ENCODE data around the gene WBP11.
A peak's percentile ranks its signal among the peaks of the same experiment; 100 is the strongest.

WBP11 gene

DNA sequence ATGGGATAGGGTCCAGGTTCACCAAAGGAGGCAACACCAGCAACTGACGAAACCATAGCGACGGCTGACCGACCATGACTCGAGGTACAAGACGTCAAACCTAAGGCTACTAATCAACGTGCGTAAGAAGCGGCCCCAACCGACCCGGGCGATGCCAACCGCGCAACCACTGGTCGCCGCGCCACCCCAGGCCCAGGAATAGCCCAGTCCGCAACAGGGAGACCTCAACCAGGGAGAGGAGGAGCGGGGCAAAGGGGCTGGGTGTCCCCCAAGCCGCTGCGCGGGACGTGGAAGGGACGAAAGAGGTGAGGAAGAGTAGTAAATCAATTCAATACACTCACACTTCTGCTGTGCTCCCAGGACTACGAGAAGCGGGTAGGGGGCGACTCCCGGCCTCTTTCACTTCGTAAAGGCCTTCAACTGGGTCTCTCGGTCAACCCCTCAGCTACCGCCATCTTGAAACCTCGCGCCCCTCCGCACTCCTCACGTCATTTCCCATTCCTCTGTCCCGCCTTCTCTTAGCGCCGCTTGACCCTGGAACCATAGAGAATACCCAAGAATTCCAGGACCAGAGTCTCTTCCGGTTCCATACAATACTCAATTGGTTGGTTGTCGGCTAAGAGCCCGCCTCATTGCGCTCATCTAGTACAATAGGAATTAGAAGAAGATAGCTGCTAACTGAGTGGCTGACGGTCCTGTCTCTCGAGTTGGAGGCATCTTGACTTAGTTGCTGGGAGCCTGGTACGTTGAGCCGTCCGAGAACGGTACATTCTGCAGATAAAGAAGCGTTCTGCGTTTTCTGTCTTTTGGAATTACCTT lies at the start of gene WBP11, which contains the start of gene C12orf60:
Gene WBP11 (minus strand): TSS at position 468 of the 819 bp plus-strand sequence. CDS start 2,095 bp downstream, outside the sequence.
Gene C12orf60 (plus strand): TSS at position 660 of the 819 bp plus-strand sequence. CDS start 19,266 bp downstream, outside the sequence.
- H3K9me3 ChIP-seq (ENCODE audit: control insufficient read depth in 1 of 2, low read length in 2 of 2) = no peaks in the 10 kb centered on the region
- H3K27ac ChIP-seq (ENCODE audit: low read length) = peak within 1 kb of the TSS; percentile 94
- no peaks in the 10 kb centered on the region for H3K27me3 ChIP-seq (ENCODE audit: low read depth, low read length)
- peaks cover 12 to 17% of the 10 kb centered on the region in 2 donors for H3K36me3 ChIP-seq (ENCODE audit: control insufficient read depth in 1 of 2, insufficient read depth in 2 of 2, low read length in 2 of 2)
- H3K4me1 ChIP-seq (ENCODE audit: control insufficient read depth in 1 of 2, insufficient read depth in 2 of 2, low read length in 2 of 2) = peaks cover 0 to 19% of the 10 kb centered on the region in 2 donors
- H3K4me3 ChIP-seq (ENCODE audit: low read depth in 1 of 2, low read length in 2 of 2) = peak within 1 kb of the TSS; percentile 85 to 97

DNA sequence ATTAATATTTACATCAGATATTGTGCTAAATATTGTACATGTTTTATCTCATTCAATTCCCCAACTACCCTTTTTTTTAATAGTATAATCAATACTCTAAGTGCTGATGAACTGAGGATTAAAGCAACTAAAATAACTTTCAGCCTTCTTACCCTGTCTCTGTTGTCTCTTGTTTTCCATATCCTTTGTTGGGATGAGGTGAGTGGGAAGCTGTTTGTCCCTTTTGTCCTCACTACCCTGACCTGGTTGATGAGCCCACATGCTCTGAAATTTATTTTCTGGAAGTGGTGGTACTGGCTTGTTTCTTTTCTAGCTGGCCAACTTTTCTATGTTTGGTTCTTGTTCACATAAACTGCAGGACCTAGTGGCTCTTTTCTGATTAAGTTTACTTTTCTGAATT lies 49.6 kb upstream of the WBP11 start:
- H3K9me3 ChIP-seq (ENCODE audit: control insufficient read depth in 1 of 2, low read length in 2 of 2) = no peaks in the 10 kb centered on the region
- H3K36me3 ChIP-seq (ENCODE audit: control insufficient read depth in 1 of 2, insufficient read depth in 2 of 2, low read length in 2 of 2) = no peaks in the 10 kb centered on the region
- H3K27me3 ChIP-seq (ENCODE audit: low read depth, low read length) = no peaks in the 10 kb centered on the region
- H3K27ac ChIP-seq (ENCODE audit: low read length) = no peak overlapping the region
- H3K4me1 ChIP-seq (ENCODE audit: control insufficient read depth in 1 of 2, insufficient read depth in 2 of 2, low read length in 2 of 2) = no peaks in the 10 kb centered on the region
- H3K4me3 ChIP-seq (ENCODE audit: low read depth in 1 of 2, low read length in 2 of 2) = no peak overlapping the region

DNA sequence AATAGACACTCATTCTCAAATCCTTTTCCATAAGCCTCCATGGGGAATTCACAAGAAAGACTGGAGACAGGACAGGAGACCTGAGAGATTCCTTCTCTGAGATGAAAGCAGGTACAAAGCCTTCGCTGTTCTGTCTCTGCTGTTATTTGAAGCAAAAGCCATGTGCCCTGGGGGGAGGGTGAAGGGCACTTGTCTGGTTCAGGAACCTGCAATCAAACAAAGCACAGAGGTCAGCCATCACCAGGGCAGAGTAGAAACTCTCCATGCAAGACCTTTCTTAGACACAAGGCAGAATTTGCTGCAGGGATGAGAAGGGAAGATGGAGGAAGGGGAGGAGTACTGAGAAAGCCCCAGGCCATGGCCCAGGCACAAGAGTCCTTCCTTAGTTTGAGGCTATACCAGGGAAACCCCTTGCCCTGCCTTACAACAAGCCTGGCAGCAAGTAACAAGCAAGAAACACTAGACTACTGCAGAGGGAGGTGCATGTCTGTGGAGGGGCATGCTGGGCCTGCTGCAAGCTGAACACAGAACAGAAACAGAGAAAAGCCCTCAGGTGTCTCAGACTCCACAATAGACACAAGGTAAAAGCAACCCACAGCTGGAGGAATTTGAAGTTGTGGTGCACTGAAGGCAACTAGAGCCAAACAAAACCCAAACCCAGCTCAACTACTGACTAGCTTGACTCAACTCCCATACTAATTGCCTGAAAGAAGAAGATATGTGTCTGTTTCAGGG lies 47.8 kb upstream of the WBP11 start:
- Histone ChIP-seq H3K27ac (ENCODE audit: low read length) (no peak overlapping the region), H3K27me3 (ENCODE audit: low read depth, low read length) (no peaks in the 10 kb centered on the region), H3K4me1 (ENCODE audit: control insufficient read depth in 1 of 2, insufficient read depth in 2 of 2, low read length in 2 of 2) (no peaks in the 10 kb centered on the region), H3K36me3 (ENCODE audit: control insufficient read depth in 1 of 2, insufficient read depth in 2 of 2, low read length in 2 of 2) (no peaks in the 10 kb centered on the region), H3K4me3 (ENCODE audit: low read depth in 1 of 2, low read length in 2 of 2) (no peak overlapping the region), H3K9me3 (ENCODE audit: control insufficient read depth in 1 of 2, low read length in 2 of 2) (no peaks in the 10 kb centered on the region)

DNA sequence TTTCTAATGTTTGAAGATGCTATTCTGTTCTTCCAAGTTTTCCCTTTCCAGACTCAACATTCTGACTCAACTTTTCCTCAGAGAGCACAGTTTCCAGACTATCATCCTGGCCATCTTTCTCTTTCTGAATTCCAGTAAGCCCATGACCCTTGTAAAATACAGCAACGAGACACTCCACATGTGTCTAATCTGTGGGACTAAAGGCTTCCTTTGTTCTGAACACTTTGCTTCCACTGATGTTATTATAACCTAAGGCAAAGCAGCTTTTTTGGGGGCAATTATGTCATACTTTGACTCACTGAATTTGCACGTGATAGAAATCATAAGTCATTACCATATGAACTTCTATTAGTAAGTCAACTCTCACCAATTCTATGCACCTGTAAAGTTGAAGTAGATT lies 46.4 kb upstream of the WBP11 start:
- H3K4me1 ChIP-seq (ENCODE audit: control insufficient read depth in 1 of 2, insufficient read depth in 2 of 2, low read length in 2 of 2) = peaks cover 0 to 5% of the 10 kb centered on the region in 2 donors
- no peaks in the 10 kb centered on the region for H3K9me3 ChIP-seq (ENCODE audit: control insufficient read depth in 1 of 2, low read length in 2 of 2)
- H3K36me3 ChIP-seq (ENCODE audit: control insufficient read depth in 1 of 2, insufficient read depth in 2 of 2, low read length in 2 of 2) = no peaks in the 10 kb centered on the region
- H3K4me3 ChIP-seq (ENCODE audit: low read depth in 1 of 2, low read length in 2 of 2) = no peak overlapping the region
- no peak overlapping the region for H3K27ac ChIP-seq (ENCODE audit: low read length)
- H3K27me3 ChIP-seq (ENCODE audit: low read depth, low read length) = no peaks in the 10 kb centered on the region

DNA sequence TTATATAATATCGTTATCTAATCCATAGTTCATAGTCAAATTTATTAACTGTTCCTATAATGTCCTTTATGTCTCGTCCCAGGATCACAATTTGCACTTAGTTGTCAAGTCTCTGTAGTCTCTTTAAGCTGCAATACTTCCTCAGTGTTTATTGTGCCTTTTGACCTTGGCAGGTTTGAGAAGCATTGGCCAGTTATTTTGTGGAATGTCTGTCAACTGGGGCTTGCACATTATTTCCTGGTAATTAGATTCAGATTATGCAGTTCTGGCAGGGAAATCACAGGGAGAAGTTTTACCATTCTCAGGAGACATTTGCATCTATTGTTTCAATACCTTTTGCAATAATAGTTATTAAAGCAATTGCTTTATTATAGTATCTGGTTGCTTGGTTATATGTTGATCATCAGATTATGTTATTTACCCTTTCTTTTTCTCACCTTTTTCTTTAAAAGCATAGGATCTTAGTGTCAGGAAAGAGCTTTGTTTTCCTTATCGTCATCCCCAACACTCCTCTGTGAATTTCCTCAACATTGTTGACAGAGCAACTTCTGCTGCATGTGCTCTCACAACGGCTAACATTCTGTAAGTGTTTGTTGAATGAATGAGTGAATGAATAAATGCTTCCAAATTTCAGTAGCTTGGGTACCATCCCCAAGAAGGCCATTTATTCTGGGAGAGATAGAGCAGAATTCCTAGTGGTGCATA lies 43.8 kb upstream of the WBP11 start:
- no peaks in the 10 kb centered on the region for H3K27me3 ChIP-seq (ENCODE audit: low read depth, low read length)
- no peak overlapping the region for H3K27ac ChIP-seq (ENCODE audit: low read length)
- H3K4me3 ChIP-seq (ENCODE audit: low read depth in 1 of 2, low read length in 2 of 2) = no peak overlapping the region
- peaks cover 0 to 17% of the 10 kb centered on the region in 2 donors for H3K4me1 ChIP-seq (ENCODE audit: control insufficient read depth in 1 of 2, insufficient read depth in 2 of 2, low read length in 2 of 2)
- H3K9me3 ChIP-seq (ENCODE audit: control insufficient read depth in 1 of 2, low read length in 2 of 2) = no peaks in the 10 kb centered on the region
- H3K36me3 ChIP-seq (ENCODE audit: control insufficient read depth in 1 of 2, insufficient read depth in 2 of 2, low read length in 2 of 2) = no peaks in the 10 kb centered on the region

DNA sequence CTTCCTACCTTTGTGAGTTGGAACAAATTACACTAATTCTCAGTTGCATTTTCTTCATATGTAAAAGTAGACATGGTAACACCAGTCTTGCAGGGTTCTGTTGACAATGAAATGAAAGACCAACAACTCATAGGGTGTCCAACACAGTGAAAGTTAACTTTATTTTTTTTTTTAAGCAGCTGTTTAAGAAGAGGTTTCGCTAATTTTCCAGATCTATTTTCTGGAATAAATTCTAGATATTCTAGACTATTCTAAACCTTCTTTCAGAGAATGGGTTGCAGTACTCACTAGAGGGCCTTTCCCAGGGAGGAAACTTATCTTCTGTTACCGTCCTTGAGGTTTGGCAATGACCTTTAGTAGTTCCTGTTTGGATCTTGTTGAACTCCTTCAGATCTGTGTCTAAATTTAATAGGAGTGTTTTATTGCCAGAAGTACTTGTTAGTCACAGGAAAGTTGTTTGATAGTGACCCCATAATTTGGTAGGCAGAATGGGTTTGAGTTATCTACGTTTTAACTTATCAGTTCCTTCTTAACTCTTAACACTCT lies 42.8 kb upstream of the WBP11 start:
- Histone ChIP-seq H3K36me3 (ENCODE audit: control insufficient read depth in 1 of 2, insufficient read depth in 2 of 2, low read length in 2 of 2) (no peaks in the 10 kb centered on the region), H3K27ac (ENCODE audit: low read length) (no peak overlapping the region), H3K27me3 (ENCODE audit: low read depth, low read length) (no peaks in the 10 kb centered on the region), H3K4me3 (ENCODE audit: low read depth in 1 of 2, low read length in 2 of 2) (no peak overlapping the region), H3K9me3 (ENCODE audit: control insufficient read depth in 1 of 2, low read length in 2 of 2) (no peaks in the 10 kb centered on the region), H3K4me1 (ENCODE audit: control insufficient read depth in 1 of 2, insufficient read depth in 2 of 2, low read length in 2 of 2) (peaks cover 0 to 23% of the 10 kb centered on the region in 2 donors)

DNA sequence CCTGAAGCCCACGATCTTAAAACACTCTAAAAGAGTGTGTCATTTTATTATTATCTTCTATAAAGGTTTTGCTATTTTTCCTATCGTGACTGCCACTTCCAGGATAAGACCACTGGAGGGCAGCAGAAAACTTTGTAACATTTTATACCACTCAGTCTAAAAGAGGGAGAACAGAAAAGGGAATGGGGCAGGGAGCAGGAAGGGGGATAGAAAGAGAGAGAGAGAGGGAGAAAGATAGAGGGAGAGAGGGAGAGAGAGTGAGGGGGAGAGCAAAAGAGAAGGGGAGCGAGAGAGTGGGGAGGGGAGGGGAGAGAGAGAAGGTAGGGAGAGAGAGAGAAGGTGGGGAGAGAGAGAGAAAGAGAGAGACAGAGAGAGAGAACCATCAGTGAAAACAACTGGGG lies 42.1 kb upstream of the WBP11 start:
- peaks cover 0 to 23% of the 10 kb centered on the region in 2 donors for H3K4me1 ChIP-seq (ENCODE audit: control insufficient read depth in 1 of 2, insufficient read depth in 2 of 2, low read length in 2 of 2)
- H3K27me3 ChIP-seq (ENCODE audit: low read depth, low read length) = no peaks in the 10 kb centered on the region
- no peaks in the 10 kb centered on the region for H3K9me3 ChIP-seq (ENCODE audit: control insufficient read depth in 1 of 2, low read length in 2 of 2)
- H3K27ac ChIP-seq (ENCODE audit: low read length) = no peak overlapping the region
- no peaks in the 10 kb centered on the region for H3K36me3 ChIP-seq (ENCODE audit: control insufficient read depth in 1 of 2, insufficient read depth in 2 of 2, low read length in 2 of 2)
- no peak overlapping the region for H3K4me3 ChIP-seq (ENCODE audit: low read depth in 1 of 2, low read length in 2 of 2)

DNA sequence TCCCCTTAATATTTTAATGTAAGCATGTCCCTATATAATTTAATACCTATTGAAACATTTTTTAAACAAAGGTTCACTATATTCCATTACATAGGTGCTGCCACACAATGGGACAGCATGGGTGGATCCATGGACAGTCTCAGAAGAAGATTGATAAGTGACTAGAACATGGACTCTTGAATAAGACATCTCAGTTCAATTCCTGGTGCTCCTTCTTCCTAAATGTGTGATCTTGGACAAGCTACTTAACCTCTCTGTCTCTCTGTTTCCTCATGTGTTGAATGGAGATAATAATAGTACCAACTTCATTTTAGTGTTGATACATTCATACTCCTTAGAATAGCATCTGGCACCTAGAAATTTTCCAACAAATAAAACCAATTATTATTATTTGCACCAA lies 41.1 kb upstream of the WBP11 start:
- H3K27ac ChIP-seq (ENCODE audit: low read length) = no peak overlapping the region

DNA sequence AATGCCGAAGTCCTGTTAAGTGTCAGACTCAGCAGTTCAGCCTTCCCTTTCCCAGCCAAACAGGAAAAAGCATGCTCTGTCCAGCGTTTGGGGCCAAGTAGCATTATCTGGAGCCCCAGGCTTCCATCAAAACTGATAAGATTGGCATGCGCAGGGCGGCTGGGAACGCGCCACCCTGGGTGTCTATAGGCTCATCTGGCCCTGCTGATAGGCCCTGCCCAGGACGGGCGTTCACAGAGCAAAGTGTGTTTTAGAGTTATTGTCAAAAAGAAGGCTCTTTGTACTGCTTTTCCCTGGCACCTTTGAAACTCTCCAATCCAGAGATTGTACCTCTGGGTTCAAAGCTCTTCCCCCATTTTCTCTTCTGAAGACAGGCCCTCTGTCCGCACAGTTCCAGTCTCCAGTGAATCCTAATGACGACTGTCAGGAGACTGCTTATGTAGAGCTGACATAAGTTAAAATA lies 40.2 kb upstream of the WBP11 start, which contains the start of gene ART4:
Gene ART4 (minus strand): TSS at position 102 of the 463 bp plus-strand sequence. CDS start 413 bp downstream, outside the sequence.
- no peaks in the 10 kb centered on the region for H3K36me3 ChIP-seq (ENCODE audit: control insufficient read depth in 1 of 2, insufficient read depth in 2 of 2, low read length in 2 of 2)
- H3K27me3 ChIP-seq (ENCODE audit: low read depth, low read length) = no peaks in the 10 kb centered on the region
- H3K27ac ChIP-seq (ENCODE audit: low read length) = peak within 1 kb of the TSS; percentile 16
- H3K4me3 ChIP-seq (ENCODE audit: low read depth in 1 of 2, low read length in 2 of 2) = no peak within 1 kb of the TSS
- no peaks in the 10 kb centered on the region for H3K9me3 ChIP-seq (ENCODE audit: control insufficient read depth in 1 of 2, low read length in 2 of 2)
- peaks cover 0 to 23% of the 10 kb centered on the region in 2 donors for H3K4me1 ChIP-seq (ENCODE audit: control insufficient read depth in 1 of 2, insufficient read depth in 2 of 2, low read length in 2 of 2)

More for the DNA sequence above, 41.1 kb upstream of the WBP11 start:
- H3K36me3 ChIP-seq (ENCODE audit: control insufficient read depth in 1 of 2, insufficient read depth in 2 of 2, low read length in 2 of 2) = no peaks in the 10 kb centered on the region
- H3K9me3 ChIP-seq (ENCODE audit: control insufficient read depth in 1 of 2, low read length in 2 of 2) = no peaks in the 10 kb centered on the region
- no peak overlapping the region for H3K4me3 ChIP-seq (ENCODE audit: low read depth in 1 of 2, low read length in 2 of 2)
- H3K4me1 ChIP-seq (ENCODE audit: control insufficient read depth in 1 of 2, insufficient read depth in 2 of 2, low read length in 2 of 2) = peaks cover 0 to 23% of the 10 kb centered on the region in 2 donors
- no peaks in the 10 kb centered on the region for H3K27me3 ChIP-seq (ENCODE audit: low read depth, low read length)

DNA sequence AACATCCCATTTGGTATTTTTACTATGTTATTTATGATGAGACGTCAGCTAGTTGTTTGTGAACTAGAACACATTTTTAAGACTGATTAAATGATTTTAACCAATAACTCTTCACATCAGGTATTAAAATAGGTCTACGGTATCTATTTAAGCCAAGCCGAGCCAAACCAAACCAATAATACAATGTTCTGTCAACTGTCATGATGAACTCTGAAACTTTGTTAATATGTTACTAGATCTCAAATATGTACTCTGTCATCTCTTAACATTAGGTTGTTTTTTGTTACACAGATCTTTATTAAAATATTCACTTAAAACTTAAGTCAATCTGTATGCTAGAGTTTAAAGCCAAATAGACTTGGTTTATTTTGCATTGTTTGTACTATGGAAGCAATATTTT lies 39.0 kb upstream of the WBP11 start:
- Histone ChIP-seq H3K27ac (ENCODE audit: low read length) (peak overlapping the region; percentile 16), H3K4me1 (ENCODE audit: control insufficient read depth in 1 of 2, insufficient read depth in 2 of 2, low read length in 2 of 2) (peaks cover 0 to 23% of the 10 kb centered on the region in 2 donors), H3K27me3 (ENCODE audit: low read depth, low read length) (no peaks in the 10 kb centered on the region), H3K9me3 (ENCODE audit: control insufficient read depth in 1 of 2, low read length in 2 of 2) (no peaks in the 10 kb centered on the region), H3K4me3 (ENCODE audit: low read depth in 1 of 2, low read length in 2 of 2) (no peak overlapping the region), H3K36me3 (ENCODE audit: control insufficient read depth in 1 of 2, insufficient read depth in 2 of 2, low read length in 2 of 2) (no peaks in the 10 kb centered on the region)

Data from muscle layer of duodenum (tissue), 2 donors.